GM19395 (cell line): ENCODE data around the gene CCN5.

Experiments
- ATAC-seq: cut with Tn5 transposase; IDR thresholded peaks from one replicate; pipeline ENCODE4 v1.9.1; 2021; ENCODE audit warnings: mild to moderate bottlenecking, moderate library complexity; ENCODE audit not compliant: unreplicated experiment

The CCN5 gene

DNA sequence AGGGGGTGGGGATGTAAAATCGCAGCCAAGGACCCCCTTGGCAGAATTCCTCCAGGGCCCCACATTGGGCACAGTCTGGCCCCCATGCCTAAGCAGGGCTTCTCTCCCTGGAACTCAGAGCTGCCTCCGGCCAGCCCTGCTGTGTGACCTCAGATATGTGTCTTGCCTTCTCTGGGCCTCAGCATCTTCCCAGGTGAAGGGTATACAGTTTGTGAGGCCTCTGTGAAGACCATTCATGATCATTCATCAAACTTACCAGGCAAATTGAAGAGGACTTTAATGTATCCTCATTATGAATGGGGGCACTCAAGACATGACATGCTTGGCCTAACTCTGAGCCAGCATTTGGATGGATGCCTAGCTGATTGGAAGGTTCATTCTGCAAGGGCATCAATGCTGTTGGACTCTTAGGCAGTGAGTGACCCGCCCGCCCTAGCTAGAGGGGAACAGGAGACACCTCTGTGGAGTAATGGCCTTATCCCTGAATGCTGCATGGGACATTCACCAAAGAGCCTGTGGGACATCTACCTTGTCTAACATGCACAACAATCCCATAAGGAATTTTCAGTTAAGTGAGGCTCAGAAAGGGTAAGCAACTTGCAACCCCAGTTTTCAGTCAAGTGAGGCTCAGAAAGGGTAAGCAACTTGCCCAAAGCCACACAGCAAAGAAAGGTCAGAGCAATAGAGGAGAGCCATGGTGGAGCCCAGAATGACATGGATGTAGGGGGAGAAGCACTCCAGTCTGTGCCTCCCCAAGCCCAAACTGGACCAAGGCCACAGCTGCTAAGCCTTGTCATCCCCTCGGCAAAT lies 535 bp downstream of the CCN5 start:
- ATAC-seq = no peak

DNA sequence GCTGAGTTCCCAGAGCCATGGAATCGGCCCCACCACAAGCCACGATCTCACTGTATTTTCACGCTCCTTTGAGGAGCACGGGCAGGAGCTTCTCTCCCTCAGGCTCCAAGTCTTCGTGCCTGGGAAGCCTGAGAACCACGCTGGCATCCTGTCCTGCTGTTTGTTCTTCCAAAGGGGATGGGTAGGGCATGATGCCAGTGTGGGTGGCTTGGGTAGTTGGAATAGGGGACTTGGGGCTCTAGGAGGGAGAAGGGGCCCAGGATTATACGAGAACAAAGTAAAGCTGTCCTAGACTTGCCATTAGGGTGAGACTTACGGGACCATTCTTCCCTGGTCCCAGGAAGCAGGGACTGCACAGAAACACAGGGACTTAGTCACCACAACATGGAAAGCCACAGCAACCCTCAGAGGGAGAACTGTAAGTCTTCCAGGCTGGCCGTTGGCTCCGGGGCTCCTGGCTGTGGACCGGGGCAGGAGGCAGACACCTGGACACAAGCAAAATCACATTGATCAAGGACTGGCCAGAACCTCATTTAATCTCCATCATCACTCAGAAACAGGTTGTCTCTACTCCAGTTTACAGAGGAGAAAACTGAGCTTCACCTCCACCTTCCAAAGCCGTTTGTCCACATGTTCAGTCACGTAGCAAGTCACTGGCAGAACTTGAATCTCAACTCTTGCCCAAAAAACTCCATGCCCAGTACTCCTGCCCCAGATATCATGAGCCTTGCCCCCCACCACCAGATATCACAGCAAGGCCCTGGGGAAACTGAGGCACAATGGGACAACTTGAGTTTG lies 1.3 kb downstream of the CCN5 start:
- no peak for ATAC-seq

DNA sequence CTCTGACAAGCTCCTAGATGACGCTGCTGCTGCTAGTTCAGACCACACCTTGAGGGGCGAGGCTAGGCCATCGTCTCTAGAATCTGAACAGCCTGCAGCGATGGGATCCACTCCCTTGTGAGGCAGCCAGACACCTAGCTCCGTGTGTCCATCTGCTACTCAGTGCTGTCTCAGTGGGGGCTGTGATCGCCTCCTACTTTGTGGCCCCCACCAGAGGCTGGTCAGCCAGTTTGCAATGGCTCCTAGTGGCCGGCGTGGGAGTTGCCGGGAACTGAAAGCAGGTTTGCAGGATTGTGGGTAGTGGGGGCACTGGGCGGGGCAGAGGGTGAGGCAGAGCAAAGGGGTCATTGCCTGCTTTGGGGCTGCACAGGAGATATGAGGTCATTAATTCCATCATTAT lies 2.8 kb downstream of the CCN5 start:
- no peak for ATAC-seq

DNA sequence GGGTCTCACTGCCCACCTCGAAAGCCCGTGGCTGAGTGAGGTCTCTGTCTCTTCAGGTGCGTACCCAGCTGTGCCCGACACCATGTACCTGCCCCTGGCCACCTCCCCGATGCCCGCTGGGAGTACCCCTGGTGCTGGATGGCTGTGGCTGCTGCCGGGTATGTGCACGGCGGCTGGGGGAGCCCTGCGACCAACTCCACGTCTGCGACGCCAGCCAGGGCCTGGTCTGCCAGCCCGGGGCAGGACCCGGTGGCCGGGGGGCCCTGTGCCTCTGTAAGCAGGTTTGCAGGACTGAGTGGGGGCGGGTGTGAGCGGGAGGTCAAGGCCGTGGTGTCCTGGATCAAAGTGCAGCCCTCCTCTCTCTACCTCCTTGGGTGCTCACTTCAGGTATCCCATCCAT lies 4.7 kb downstream of the CCN5 start:
- ATAC-seq = no peak

DNA sequence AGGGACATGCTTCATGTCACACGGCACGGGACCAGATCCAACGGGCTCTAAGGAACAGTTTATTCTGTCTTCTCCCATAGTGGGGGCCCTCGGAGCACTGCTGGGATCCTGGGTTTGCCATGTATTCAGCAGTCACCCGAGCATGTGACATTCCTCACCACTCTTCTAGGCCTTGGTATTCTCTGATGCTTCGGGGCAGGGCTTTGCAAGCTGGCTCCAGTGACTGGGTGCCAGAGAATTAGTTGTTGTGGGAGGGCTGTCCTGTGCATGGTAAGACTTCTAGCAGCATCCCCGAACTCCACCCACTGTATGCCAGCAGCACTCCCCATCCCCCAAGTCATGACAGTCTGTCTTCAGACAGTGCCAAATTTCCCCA lies 5.4 kb downstream of the CCN5 start:
- ATAC-seq = no peak

DNA sequence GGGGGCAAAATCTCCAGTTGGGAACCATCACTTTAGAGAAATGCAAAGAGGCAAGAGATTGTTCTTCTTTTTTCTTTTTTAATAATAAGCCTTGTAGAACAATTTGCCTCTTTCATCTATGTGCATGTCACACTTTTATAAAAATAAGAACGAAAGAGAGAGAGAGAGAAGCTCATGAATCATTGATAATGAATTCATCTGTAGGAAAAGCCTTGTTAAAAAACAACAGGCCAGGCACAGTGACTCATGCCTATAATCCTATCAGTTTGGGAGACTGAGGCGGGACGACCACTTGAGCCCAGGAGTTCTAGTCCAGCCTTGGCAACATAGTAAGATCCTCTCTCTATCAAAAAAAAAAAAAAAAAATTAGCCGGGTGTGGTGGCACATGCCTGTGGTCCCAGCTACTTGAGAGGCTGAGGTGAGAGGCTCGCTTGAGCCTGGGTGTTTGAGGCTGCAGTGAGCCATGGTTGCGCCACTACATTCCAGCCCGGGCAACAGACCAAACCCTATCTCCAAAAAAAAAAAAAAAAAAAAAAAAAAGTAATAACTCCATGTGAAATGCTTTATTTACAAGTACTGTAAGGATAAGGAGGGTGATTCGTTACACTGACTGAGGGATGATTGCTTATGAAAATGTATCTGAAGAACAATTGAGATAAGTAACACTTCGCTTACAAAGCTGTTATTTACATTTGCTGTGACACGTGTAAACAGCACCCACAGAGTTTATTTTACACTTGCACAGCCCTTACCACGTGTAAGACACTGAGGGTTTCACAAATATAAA lies 6.0 kb downstream of the CCN5 start:
- ATAC-seq = no peak

DNA sequence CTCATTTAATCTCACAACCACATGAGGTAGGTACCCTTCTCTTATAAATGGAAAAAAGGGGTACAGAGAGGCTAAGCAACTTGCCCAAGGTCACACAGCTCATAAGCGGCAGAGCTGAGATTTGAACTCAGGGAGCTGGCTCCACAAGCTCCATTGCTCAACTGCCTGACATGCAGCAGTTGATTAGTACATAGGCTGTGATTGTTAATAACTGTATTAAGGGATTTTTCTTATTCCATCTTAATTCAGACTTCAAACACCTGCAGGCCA lies 6.6 kb downstream of the CCN5 start:
- ATAC-seq = no peak

DNA sequence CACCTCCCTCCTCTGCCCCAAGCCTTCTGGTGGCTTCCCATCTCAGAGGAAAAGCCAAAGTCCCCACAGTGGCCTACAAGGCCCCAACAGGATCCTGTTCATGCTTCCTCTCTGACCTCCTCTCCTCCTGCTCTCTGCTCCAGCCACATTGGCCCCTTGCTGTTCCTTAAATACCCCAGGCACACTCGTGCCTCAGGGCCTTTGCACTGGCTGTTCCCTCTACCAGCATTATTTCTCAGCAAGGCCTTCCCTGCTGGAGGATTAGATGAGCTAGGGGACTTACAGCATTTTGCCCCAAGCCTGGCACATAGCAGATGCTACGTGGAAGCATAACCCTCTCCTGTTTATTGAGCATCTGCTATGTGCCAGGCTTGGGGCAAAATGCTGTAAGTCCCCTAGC lies 7.8 kb downstream of the CCN5 start:
- no peak for ATAC-seq

DNA sequence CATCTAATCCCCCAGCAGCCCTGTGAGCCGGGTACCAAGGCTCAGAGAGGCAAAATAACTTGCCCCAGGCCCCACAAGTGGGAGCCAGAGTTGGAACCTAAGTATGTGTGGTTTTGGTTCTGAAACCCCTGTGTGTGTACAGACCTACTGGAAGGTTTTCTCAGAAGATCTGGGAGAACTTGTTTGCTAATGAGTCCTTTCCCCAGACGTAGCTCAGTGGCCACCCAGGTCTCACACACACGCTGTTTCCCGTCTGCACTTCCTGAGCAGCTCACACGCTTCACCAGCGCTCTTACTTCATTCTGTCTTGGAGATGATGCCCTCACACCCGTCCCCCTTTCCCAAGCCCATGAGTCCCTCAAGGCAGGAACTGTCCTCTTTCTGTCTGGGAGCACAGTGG lies 8.2 kb downstream of the CCN5 start:
- ATAC-seq = no peak

DNA sequence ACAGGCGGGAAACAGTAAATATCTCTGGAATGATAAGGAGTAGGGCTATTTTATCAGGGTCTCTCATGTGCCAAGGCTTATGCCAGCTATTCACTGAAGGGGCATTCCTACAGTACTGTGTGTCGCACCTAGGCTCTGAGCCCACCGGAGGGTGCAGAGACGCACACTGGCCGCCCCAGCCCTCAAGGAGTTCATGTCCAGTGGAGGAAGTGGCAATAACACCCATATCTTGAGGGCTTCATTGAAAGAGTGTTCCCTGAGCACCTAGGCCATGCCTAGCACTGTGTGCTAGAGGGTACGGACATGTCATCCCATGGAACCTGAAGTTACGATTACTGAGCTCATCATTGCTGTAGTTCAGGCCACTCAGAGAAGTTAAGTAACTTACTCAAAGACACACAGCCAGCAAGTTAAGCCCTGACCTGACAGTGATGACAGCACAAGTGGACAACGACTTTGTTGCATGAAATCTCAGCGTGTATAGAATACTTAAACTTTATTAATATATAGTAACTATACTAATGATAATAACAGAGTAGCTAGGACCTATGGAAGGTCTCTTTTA lies 8.7 kb downstream of the CCN5 start:
- ATAC-seq = no peak

DNA sequence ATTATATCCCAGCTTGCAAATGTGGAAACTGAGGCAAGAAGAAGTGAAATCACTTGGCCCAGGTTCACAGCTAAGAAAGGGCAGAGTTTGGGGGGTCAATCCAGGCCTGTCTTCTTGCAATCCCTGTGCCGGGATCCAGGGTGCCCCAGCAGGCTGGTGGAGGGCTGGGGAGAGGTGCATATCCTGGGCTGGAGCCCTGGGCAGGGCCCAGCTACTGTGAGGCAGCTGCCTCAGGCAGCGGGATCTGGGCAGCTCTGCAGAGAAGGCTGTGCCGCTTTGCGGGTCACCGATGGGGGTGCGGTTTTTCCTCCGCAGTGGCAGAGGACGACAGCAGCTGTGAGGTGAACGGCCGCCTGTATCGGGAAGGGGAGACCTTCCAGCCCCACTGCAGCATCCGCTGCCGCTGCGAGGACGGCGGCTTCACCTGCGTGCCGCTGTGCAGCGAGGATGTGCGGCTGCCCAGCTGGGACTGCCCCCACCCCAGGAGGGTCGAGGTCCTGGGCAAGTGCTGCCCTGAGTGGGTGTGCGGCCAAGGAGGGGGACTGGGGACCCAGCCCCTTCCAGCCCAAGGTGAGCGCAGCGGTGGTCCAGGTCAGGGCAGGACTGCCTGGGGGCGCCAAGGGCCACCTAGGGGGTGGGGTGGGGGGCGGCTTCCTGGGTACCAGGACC lies 9.4 kb downstream of the CCN5 start:
- no peak for ATAC-seq

DNA sequence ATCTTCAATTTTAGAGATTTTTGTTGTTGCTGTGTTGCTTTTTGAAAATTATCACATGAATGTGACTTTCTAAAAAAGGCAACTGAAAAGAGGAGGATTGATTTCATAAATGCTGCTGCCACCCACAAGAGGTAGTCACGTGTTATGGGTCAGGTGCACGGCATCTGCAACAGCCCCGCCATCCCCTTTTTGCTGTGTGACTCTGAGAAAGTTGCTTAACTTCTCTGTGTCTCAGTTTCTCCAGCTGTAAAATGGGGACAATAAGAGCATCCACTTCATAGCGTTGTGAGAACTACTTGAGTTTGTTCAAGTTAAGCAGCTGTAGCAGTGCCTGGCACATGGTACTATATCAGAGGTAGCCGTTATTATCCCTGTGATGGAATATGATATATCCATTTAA lies 10.7 kb downstream of the CCN5 start:
- no peak for ATAC-seq

DNA sequence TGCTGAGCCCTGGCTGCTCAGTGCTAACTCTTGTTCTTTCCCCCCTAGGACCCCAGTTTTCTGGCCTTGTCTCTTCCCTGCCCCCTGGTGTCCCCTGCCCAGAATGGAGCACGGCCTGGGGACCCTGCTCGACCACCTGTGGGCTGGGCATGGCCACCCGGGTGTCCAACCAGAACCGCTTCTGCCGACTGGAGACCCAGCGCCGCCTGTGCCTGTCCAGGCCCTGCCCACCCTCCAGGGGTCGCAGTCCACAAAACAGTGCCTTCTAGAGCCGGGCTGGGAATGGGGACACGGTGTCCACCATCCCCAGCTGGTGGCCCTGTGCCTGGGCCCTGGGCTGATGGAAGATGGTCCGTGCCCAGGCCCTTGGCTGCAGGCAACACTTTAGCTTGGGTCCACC lies 11.9 kb downstream of the CCN5 start:
- ATAC-seq = no peak

DNA sequence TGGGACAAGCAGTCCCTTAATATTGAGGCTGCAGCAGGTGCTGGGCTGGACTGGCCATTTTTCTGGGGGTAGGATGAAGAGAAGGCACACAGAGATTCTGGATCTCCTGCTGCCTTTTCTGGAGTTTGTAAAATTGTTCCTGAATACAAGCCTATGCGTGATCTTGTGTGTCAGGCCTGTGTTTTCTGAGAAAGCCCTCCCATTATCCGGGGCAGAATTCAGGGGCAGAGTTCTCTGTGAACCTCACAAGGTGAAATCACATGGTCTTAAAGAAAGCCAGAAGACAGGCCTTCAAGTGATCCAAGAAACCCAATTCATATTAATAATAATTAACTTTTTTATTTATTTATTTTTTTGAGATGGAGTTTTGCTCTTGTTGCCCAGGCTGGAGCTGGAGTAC lies 12.5 kb downstream of the CCN5 start:
- no peak for ATAC-seq

DNA sequence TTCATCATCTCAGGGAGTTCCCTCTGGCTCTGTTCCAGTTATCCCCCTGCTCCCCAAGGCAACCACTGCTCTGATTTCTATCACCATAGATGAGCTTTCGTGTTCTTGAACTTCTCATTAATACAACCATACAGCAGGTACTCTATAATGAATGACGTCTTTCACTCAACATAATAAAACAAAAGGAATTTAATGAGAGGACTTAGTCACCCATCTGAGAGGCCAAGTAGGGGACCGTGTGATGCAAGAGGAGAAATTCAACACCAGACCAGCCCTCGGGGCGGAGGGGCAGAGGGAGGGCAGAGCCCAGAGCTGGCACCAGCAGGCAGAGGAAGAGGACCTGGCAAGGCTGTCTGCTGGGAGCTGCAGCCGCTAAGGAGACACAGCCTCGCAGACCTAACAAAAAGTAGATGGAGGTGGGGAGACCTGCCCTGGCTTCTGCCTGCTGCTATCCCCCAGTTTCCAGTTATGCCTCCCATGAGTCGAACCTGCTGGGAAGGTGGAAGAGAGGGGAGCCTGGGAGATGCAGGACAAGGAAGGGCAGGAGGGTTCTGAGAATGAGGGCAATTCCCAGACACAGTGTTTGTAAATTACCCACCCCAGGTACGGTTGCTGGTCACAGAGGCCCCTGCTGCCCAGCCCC lies 13.8 kb downstream of the CCN5 start:
- ATAC-seq = no peak

DNA sequence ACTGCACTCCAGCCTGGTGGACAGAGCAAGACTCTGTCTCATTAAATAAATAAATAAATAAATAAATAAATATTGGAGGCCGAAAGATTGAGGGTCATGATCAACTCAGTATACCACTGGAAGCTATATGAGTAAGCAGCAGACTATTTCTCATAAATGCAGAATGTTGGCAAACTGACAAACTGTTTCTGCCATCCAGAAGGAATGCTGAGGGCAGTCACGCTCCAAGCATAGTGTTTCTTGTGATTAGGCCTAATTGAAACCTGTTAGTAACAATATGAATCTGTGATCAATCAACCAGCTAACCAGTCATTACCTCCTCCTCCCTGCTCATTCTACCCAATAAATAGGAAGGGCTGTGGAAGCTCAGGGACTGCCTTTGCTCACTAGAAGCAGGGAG lies 15.3 kb downstream of the CCN5 start:
- ATAC-seq = no peak

DNA sequence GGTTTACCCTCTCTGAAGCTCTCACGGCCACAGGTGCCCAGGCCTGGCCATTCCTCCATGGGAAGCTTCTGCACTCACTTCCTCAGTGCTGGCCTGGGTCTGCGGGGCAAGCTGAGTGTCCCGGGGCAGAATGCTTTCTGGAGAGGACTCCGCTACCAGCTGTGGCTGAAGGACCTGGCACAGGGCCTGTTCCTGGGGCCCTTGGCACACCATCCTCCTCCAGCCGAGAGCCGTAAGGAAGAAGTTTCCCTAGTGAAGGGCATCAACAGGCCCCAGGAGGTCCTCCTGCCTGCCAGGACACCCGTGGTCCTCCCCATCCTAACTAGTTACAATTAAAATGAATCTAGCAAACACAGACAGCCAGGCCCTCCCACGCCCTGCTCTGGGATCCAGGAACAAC lies 16.5 kb downstream of the CCN5 start:
- ATAC-seq = no peak

DNA sequence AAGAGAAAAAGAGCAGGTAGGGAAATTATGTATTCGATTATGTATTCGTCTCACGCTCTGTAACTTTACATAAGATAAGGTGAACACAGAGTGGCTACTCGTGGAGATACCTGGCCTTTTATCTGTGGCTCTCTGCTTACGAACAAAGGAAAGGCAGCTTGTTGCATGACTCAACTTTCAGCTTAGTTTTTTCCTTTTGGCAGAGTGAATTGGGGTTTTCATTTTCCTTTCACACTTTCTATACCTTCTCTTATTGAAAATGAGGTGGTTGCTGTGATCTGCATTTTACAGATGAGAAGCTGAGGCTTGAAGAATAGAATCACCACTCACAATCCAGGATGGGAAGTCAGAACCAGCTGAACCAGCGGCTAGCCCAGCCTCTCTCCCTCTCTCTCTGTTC lies 17.2 kb downstream of the CCN5 start:
- no peak for ATAC-seq

DNA sequence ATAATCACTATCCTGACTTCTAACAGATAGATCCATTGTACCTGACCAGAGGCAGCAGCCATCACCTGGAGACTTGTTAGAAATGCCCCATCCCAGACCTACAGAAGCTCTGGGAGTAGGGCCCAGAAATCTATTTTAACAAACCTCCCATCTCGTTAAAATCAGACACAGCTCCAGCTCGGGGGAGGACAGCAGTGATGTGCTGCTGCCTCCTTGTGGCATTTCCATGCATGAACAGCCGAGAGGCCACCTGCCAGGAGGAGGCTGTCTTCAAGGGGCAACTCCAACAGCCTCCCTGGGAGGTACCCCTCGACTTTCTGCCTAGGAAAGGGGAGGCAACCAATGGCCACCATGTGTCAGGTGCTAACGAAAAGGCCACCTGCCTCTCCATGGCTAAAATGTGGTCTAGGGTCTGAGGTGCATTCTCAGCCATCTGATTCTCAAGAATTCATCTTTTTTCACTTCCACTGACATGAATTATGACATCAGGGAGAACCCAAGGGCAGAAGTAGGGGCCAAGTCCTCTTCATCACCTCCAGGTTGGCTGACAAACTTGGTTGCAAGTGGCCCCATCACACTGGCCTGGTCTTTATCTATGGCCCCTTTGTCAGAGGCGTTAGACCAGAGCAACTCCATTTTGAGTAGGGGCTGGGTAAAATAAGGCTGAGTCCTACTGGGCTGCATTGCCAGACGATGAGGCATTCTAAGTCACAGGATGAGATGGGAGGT lies 18.3 kb downstream of the CCN5 start:
- no peak for ATAC-seq

DNA sequence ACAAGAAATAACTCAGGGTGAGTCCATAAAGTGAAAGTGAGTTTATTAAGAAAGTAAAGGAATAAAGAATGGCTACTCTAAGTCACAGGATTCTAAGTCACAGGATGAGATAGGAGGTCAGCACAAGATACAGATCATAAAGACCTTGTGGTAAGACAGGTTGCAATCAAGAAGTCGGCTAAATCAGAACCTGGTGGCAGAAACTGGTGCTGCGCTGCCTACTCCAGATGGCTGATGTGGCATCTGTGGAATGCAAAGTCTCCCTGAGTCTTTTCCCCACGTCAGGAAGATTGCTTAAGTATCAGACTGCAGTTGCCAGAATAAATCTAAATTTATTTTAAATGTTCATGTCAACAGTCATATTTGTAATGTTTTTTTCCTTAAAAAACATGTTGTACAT lies 19.8 kb downstream of the CCN5 start:
- ATAC-seq = no peak
